Testis (tissue), 2 donors: Measurements from ENCODE around the gene QSOX2.

Source experiments
- CTCF ChIP-seq, 3 experiments: fragments of 450-650 bp in 2 of 3; fragments of 200-600 bp in 1 of 3; sonication (generic) in 1 of 3; IDR thresholded peaks; one replicate each; pipeline ENCODE4 v1.5.1; 2016 to 2019; ENCODE audit warnings: antibody characterized with exemption in 3 of 3, mild to moderate bottlenecking in 2 of 3, moderate library complexity in 1 of 3
- POLR2A ChIP-seq: fragments of 450-650 bp; IDR thresholded peaks from one replicate; pipeline ENCODE4 v1.6.1; 2017; ENCODE audit warnings: antibody characterized with exemption, mild to moderate bottlenecking, moderate library complexity

- TF ChIP-seq CTCF (IDR thresholded peaks at IDR 0.05) (no peak), POLR2A (no peak)
Measured at GRCh38 chr9:136246849-136247550, 1.4 kb upstream of the QSOX2 start.
